ENCODE measurements around the gene SLC43A3. TPM values are rescaled to one million over a fixed set of nuclear protein-coding genes. Genes with fewer than 3 reads are reported as not detected.

Gene SLC43A3
- total and polyA plus RNA-seq, 2 donors (not counting 3 experiments of a cell fraction or from before 2014, with no cell fraction given) = 68.9 to 104 TPM

- no peak overlapping the region for H3K4me3 ChIP-seq (replicated peaks in 1 of 3; ENCODE audit: insufficient read depth in 1 of 3, low read depth in 1 of 3, low read length in 3 of 3)
- H3K27ac ChIP-seq (ENCODE audit: insufficient read depth, low read depth, low read length) = no peak overlapping the region
- intact Hi-C loops (cut with micrococcal nuclease) (no loop called here), dilution Hi-C loops (cut with MboI; ENCODE audit: extremely low pct_ligation_motif_present, low sequenced_read_pairs) (no loop called here)
- no peak for FAIRE-seq
- ChIA-PET POLR2A (no interaction called here), CTCF (interaction anchor here (1.0 kb wide), 5 partner anchors 10 to 265 kb away, joined by 3 to 4 read pairs (median 3); no protein-coding TSS in a partner anchor)
- H3K79me2 ChIP-seq (ENCODE audit: control insufficient read depth, insufficient read depth, low read length) = no peaks in the 10 kb centered on the region
- no peaks in the 10 kb centered on the region for H3K36me3 ChIP-seq (ENCODE audit: control insufficient read depth in 2 of 2, extremely low read depth in 1 of 2, insufficient read depth in 2 of 2, low read length in 2 of 2)
- no peaks in the 10 kb centered on the region for H3K9me1 ChIP-seq (replicated peaks; ENCODE audit: control insufficient read depth, extremely low read depth, insufficient read depth, low read length)
- no peak overlapping the region for H2AFZ ChIP-seq (ENCODE audit: low read depth, low read length)
- H3K9me3 ChIP-seq (replicated peaks; ENCODE audit: control insufficient read depth, insufficient read depth, low read length) = no peaks in the 10 kb centered on the region
- BruUV-seq (replicated peaks) = no TSS peak
- H3K27me3 ChIP-seq (ENCODE audit: control insufficient read depth in 2 of 2, insufficient read depth in 2 of 2, low read length in 2 of 2) = peaks cover 0 to 2% of the 10 kb centered on the region in 2 experiments
- no peak overlapping the region for H3K9ac ChIP-seq (replicated peaks; ENCODE audit: extremely low read depth, insufficient read depth, low read length)
- TF ChIP-seq, protein P1, sequence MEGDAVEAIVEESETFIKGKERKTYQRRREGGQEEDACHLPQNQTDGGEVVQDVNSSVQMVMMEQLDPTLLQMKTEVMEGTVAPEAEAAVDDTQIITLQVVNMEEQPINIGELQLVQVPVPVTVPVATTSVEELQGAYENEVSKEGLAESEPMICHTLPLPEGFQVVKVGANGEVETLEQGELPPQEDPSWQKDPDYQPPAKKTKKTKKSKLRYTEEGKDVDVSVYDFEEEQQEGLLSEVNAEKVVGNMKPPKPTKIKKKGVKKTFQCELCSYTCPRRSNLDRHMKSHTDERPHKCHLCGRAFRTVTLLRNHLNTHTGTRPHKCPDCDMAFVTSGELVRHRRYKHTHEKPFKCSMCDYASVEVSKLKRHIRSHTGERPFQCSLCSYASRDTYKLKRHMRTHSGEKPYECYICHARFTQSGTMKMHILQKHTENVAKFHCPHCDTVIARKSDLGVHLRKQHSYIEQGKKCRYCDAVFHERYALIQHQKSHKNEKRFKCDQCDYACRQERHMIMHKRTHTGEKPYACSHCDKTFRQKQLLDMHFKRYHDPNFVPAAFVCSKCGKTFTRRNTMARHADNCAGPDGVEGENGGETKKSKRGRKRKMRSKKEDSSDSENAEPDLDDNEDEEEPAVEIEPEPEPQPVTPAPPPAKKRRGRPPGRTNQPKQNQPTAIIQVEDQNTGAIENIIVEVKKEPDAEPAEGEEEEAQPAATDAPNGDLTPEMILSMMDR (IDR thresholded peaks at IDR 0.05; ENCODE audit: extremely low read depth in 1 of 2, insufficient read depth in 1 of 2, low read depth in 1 of 2, low read length in 2 of 2) = no peak
- TF ChIP-seq, protein P2, sequence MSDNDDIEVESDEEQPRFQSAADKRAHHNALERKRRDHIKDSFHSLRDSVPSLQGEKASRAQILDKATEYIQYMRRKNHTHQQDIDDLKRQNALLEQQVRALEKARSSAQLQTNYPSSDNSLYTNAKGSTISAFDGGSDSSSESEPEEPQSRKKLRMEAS (IDR thresholded peaks at IDR 0.05; ENCODE audit: insufficient read depth, insufficient read length) = no peak
- TF ChIP-seq POLR2AphosphoS5 (IDR thresholded peaks at IDR 0.05; ENCODE audit: insufficient read depth, low read depth, low read length) (no peak), GATA2 (IDR thresholded peaks at IDR 0.05; ENCODE audit: insufficient read depth, insufficient read length, low read depth, low read length) (no peak), MYC (IDR thresholded peaks at IDR 0.05; ENCODE audit: low read depth, low read length) (no peak), POLR2A (IDR thresholded peaks at IDR 0.05; ENCODE audit: low read depth, low read length) (no peak), JUN (IDR thresholded peaks at IDR 0.05; ENCODE audit: borderline replicate concordance, insufficient read depth, insufficient read length, low read depth) (no peak), FOS (IDR thresholded peaks at IDR 0.05; ENCODE audit: borderline replicate concordance, insufficient read depth, low read length) (no peak), EZH2 (IDR thresholded peaks at IDR 0.05; ENCODE audit: borderline replicate concordance, low read depth, low read length, severe bottlenecking) (no peak)
- H3K4me2 ChIP-seq (ENCODE audit: insufficient read depth, low read length) = no peak overlapping the region
- H4K20me1 ChIP-seq (replicated peaks; ENCODE audit: control insufficient read depth, extremely low read depth, insufficient read depth, low read length) = no peaks in the 10 kb centered on the region
- no peaks in the 10 kb centered on the region for H3K4me1 ChIP-seq (ENCODE audit: control insufficient read depth, extremely low read depth, insufficient read depth, low read length)
- DNase-seq (ENCODE audit: low read depth, low spot score) = peak; percentile 25
Measured at GRCh38 chr11:57379732-57380131, 47.2 kb downstream of the SLC43A3 start.
